ENCODE results near the gene PIK3CB. TPM values are rescaled to one million over a fixed set of nuclear protein-coding genes. Genes with fewer than 3 reads are reported as not detected.
"Not testable (repeated sequence)": the region's sequence is repeated elsewhere in the genome, so short reads cannot be mapped to it uniquely, and the experiment has no call there.

Gene PIK3CB
- total RNA-seq, 1 donor from 2014 or later = 17.6 TPM

DNA sequence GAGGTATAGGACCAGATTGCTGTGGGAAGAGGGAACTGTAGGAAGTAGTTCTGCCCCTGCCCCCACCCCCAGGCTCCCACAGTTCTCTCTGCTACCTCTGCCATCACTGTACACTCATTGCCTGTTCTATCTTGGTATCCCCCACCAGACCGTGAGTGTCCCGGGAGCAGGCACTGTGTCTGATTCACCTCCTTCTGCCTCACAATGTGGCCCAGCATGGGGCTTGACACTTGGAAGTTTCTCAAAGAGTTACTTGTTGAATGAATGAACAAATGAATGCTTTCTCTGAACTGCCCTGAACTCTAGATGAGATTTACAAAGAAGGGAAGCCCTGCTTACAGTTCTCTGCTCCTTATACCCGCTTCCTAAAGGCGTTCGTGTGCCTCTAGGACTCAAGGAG, 27.1 kb upstream of the PIK3CB start:
- no peak overlapping the region for H3K4me3 Mint-ChIP-seq
- H3K27me3 Mint-ChIP-seq = peaks cover 2% of the 10 kb centered on the region
- no peak for DNase-seq
- no peak overlapping the region for H3K27ac Mint-ChIP-seq
- H3K4me1 Mint-ChIP-seq = peaks cover 3% of the 10 kb centered on the region
- no peaks in the 10 kb centered on the region for H3K9me3 Mint-ChIP-seq
- H3K36me3 Mint-ChIP-seq (ENCODE audit: low read depth) = no peaks in the 10 kb centered on the region
- intact Hi-C loops (cut with micrococcal nuclease) = no loop called here

DNA sequence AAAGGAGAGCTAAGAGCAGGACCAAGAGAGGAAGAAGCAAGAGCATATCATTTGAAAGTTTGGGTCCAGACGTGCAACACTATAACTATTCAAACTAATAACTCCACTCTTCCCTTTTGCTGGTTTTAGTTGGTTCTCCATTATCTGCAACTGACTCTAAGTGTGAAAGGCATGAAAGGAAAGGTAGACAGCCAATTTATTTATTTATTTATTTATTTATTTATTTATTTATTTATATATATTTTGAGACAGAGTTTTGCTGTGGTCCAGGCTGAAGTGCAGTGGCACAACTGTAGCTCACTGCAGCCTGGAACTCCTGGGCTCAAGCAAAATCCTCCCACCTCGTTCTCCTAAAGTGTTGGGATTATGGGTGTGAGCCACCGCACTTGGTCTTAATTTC, 22.1 kb upstream of the PIK3CB start:
- DNase-seq = no peak
- Mint-ChIP-seq H3K36me3 (ENCODE audit: low read depth) (no peaks in the 10 kb centered on the region), H3K4me1 (no peaks in the 10 kb centered on the region), H3K4me3 (no peak overlapping the region), H3K27ac (no peak overlapping the region), H3K9me3 (no peaks in the 10 kb centered on the region), H3K27me3 (peaks cover 7% of the 10 kb centered on the region)
- intact Hi-C loops (cut with micrococcal nuclease) = no loop called here

DNA sequence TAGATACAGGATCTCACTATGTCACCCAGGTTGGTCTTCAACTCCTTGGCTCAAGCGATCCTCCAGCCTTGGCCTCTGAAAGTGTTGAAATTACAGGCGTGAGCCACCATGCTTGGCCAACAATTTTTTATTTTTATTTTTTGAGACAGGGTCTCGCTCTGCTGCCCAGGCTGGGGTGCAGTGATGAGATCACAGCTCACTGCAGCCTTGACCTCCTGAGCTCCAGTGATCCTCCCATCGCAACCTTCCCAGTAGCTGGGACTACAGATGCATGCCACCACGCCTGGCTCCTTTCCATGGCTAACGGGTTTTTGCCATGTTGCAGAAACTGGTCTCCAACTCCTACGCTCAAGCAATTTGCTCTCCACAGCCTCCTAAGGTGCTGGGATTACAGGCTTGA, 20.2 kb upstream of the PIK3CB start:
- intact Hi-C loops (cut with micrococcal nuclease) = no loop called here
- no peak overlapping the region for H3K27ac Mint-ChIP-seq
- peaks cover 7% of the 10 kb centered on the region for H3K27me3 Mint-ChIP-seq
- no peak overlapping the region for H3K4me3 Mint-ChIP-seq
- no peak for DNase-seq
- H3K36me3 Mint-ChIP-seq (ENCODE audit: low read depth) = no peaks in the 10 kb centered on the region
- H3K4me1 Mint-ChIP-seq = no peaks in the 10 kb centered on the region
- H3K9me3 Mint-ChIP-seq = no peaks in the 10 kb centered on the region

DNA sequence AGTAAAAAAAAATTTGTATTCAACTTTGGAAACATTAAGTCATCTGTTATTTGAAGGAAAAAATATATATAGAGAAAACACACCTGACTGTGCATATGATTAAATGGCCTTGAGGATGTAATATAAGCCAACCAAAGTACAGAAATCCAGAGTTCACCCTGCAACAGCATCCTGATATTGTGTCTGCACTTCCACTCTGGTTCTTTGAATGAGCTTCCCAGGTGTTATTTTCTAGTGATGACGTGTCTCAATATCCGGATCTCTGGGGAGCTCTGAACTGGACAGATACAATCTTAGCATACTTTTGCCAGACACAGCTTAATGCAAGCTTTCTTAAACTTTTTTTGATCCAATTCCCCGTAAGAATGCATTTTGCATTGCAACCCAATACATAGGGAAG, 19.5 kb upstream of the PIK3CB start:
- Mint-ChIP-seq H3K9me3 (no peaks in the 10 kb centered on the region), H3K4me1 (no peaks in the 10 kb centered on the region), H3K27ac (no peak overlapping the region), H3K27me3 (peaks cover 7% of the 10 kb centered on the region), H3K4me3 (no peak overlapping the region), H3K36me3 (ENCODE audit: low read depth) (no peaks in the 10 kb centered on the region)
- no peak for DNase-seq
- intact Hi-C loops (cut with micrococcal nuclease) = no loop called here

DNA sequence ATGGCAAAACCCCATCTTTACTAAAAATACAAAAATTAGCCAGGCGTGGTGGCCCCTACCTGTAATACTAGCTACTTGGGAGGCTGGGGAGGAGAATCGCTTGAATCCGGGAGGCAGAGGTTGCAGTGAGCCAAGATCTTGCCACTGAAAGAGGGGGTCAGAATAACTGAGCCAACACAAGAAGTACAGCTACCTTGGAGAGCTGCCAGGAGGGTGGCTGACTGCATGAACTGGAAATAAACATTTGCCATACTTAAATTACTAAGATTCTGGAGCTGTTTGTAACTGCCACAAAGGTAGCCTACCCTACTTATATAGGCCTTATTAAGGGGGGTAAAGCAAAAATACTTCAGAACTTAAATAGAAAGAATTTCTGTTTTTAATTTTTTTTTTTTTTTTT, 15.4 kb upstream of the PIK3CB start:
- no peak overlapping the region for H3K27ac Mint-ChIP-seq
- H3K27me3 Mint-ChIP-seq = no peaks in the 10 kb centered on the region
- no peaks in the 10 kb centered on the region for H3K9me3 Mint-ChIP-seq
- intact Hi-C loops (cut with micrococcal nuclease) = no loop called here
- no peak for DNase-seq
- H3K36me3 Mint-ChIP-seq (ENCODE audit: low read depth) = no peaks in the 10 kb centered on the region
- no peaks in the 10 kb centered on the region for H3K4me1 Mint-ChIP-seq
- no peak overlapping the region for H3K4me3 Mint-ChIP-seq

DNA sequence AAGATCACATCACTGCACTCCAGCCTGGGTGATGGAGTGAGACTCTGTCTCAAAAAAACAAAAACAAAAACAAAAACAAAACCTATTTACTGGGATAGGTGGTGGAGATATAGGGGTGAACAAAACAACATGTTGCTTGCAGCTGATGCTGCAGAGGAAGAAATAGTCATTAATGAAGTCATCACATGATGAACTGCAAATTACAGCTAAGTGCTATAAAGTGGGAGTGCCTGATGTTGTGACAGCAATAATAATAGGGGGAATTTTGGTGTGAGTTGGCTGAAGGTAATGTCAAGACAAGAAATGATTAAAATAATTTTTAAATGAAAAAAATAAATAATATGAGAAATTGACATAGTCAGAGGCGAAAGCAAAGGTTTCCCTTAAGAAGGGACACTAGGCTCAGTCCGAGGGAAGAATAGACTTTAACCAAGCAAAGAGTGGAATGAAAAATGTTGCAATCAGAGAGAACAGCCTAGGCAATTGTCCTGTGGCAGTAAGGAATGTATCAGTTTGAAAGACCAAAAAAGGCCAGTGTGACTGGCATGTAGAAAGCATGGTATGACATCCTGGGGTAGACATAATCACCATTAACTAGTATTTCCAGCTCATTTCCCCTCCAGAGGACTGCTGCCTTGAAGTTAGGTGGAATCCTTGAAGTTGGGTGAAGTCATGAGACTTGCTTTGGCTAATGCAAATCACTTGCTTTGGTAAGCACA, 14.7 kb upstream of the PIK3CB start:
- H3K4me3 Mint-ChIP-seq = no peak overlapping the region
- intact Hi-C loops (cut with micrococcal nuclease) = no loop called here
- H3K27me3 Mint-ChIP-seq = no peaks in the 10 kb centered on the region
- H3K27ac Mint-ChIP-seq = no peak overlapping the region
- no peaks in the 10 kb centered on the region for H3K4me1 Mint-ChIP-seq
- no peaks in the 10 kb centered on the region for H3K36me3 Mint-ChIP-seq (ENCODE audit: low read depth)
- no peaks in the 10 kb centered on the region for H3K9me3 Mint-ChIP-seq
- DNase-seq = no peak

DNA sequence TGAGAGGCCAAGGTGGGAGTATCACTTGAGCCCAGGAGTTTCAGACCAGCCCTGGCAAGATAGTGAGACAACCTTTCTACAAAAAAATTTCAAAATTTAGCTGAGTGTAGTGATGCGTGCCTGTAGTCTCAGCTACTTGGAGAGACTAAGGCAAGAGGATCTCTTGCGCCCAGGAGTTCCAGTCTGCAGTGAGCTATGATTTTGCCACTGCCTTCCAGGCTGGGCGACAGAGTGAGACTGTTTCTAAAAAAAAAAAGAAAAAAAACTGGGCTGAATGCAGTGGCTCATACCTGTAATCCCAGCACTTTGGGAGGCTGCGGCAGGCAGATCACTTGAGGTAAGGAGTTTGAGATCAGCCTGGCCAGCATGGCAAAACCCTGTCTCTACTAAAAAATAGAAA, 14.0 kb upstream of the PIK3CB start:
- no peaks in the 10 kb centered on the region for H3K9me3 Mint-ChIP-seq
- intact Hi-C loops (cut with micrococcal nuclease) = no loop called here
- H3K27ac Mint-ChIP-seq = no peak overlapping the region

DNA sequence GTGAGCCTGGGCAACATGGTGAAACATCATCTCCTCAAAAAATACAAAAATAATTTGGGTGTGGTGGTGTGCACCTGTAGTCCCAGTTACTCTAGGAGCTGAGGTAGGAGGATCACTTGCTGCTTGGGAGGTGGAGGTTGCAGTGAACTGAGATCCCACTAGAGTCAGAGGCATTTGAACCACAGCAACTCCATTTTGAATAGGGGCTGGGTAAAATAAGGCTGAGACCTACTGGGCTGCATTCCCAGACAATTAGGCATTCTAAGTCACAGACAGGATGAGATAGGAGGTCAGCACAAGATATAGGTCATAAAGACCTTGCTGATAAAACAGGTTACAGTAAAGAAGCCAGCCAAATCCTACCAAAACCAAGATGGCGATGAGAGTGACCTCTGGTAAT, 12.1 kb upstream of the PIK3CB start:
- DNase-seq; H3K36me3 Mint-ChIP-seq (ENCODE audit: low read depth); H3K4me1 Mint-ChIP-seq; H3K9me3 Mint-ChIP-seq; intact Hi-C loops (cut with micrococcal nuclease); H3K27ac Mint-ChIP-seq; H3K27me3 Mint-ChIP-seq; H3K4me3 Mint-ChIP-seq: not testable (repeated sequence)

More for the DNA sequence above, 14.0 kb upstream of the PIK3CB start:
- Mint-ChIP-seq H3K36me3 (ENCODE audit: low read depth) (no peaks in the 10 kb centered on the region), H3K27me3 (no peaks in the 10 kb centered on the region), H3K4me1 (no peaks in the 10 kb centered on the region), H3K4me3 (no peak overlapping the region)
- DNase-seq = no peak

DNA sequence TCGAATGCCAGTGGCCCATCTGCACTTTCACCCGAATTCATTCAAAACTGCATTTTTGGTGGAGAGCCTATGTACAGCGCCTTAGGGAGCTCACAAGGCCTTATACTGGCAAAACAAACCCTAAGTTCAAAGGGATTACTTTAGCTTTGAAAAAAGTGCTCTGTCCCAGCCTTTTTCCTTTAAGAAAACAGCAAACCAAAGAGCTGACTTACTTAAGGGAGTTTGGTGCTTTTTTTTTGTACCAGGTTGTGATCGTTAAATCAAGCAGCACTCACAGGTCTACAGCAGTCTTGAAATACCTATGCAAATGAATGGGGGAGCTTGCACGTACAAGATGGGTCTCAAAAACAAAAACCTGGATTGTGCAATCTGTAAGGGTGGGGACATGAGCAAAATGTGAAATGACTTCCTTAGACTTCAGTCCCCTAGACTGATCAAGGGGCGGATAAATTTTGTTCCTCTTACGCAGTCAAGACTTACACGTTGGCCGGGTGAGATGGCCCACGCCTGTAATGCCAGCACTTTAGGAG, 11.6 kb upstream of the PIK3CB start:
- Mint-ChIP-seq H3K27ac (no peak overlapping the region), H3K4me1 (no peaks in the 10 kb centered on the region), H3K9me3 (no peaks in the 10 kb centered on the region), H3K4me3 (no peak overlapping the region), H3K27me3 (no peaks in the 10 kb centered on the region), H3K36me3 (ENCODE audit: low read depth) (no peaks in the 10 kb centered on the region)
- no peak for DNase-seq
- intact Hi-C loops (cut with micrococcal nuclease) = no loop called here

DNA sequence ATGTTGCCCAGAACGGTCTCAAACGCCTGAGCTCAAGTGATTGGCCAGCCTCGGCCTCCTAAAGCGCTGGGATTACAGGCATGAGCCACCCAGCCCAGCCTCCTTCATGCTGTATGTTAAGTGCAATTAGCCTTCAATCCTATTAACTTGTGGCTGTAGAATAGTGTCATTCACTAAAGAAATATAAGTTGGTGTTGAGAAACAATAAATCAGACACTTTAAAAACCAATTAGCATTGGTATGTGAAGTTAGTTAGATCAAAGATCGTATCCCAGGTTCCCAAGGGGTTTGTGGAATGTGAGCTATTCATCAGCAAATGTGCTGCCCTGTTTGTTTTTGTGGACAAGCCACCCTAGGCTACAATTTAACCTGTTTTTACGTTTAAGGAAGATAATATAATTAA, 11.0 kb upstream of the PIK3CB start:
- Mint-ChIP-seq H3K27ac (no peak overlapping the region), H3K9me3 (no peaks in the 10 kb centered on the region), H3K4me1 (no peaks in the 10 kb centered on the region), H3K27me3 (no peaks in the 10 kb centered on the region), H3K4me3 (no peak overlapping the region), H3K36me3 (ENCODE audit: low read depth) (no peaks in the 10 kb centered on the region)
- intact Hi-C loops (cut with micrococcal nuclease) = no loop called here
- DNase-seq = no peak

DNA sequence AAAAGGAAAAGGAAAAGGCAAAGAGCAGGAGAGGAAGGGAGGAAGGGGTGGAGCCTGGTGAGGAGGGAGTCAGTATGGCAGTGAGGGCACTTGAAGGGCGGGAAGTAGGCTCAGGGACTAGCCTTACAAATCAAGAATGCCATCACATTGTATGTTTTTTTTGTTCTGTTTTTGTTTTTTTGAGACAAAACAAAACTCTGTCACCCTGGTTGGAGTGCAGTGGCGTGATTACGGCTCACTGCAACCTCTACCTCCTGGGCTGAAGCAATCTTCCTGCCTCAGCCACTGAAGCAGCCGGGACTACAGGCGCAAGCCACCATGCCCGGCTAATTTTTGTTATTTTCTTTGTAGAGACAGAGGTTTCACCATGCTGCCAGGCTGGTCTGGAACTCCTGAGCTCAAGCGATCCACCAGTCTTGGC, 10.5 kb upstream of the PIK3CB start:
- no peaks in the 10 kb centered on the region for H3K9me3 Mint-ChIP-seq
- intact Hi-C loops (cut with micrococcal nuclease) = no loop called here
- DNase-seq = no peak
- no peaks in the 10 kb centered on the region for H3K4me1 Mint-ChIP-seq
- H3K27me3 Mint-ChIP-seq = no peaks in the 10 kb centered on the region
- no peaks in the 10 kb centered on the region for H3K36me3 Mint-ChIP-seq (ENCODE audit: low read depth)
- H3K4me3 Mint-ChIP-seq = no peak overlapping the region
- no peak overlapping the region for H3K27ac Mint-ChIP-seq

DNA sequence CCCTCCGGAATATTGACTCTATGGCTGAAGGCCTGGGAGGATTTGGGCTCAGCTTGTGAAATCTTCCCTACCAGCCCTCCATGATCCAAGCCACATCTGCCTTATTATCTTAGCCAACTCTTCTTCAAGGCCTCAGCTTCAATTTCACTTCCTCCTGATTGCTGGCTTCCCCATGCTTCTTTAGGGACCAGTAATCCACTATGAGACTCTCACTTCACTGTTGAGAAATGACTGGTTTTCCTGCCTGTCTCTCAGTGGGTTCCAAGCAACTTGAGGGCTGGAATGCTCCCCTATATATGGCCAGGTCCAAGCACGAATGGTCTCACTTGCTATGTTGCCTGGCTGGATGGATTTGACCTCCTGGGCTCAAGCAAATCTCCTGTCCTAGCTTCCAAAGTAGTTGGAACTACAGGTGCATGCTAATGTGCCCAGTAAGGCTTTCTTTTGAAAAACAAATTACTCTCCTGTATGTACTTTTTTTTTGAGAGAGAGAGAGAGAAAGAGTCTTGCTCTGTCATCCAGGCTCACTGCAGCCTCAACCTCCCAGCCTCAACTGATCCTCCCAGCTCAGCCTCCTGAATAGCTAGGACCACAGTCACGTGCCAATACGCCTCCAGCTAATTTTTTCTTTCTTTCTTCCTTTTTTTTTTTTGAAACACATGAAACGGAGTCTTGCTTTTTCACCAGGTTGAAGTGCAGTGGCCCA, 7.9 kb upstream of the PIK3CB start:
- Mint-ChIP-seq H3K27me3 (no peaks in the 10 kb centered on the region), H3K27ac (no peak overlapping the region), H3K4me1 (no peaks in the 10 kb centered on the region), H3K9me3 (no peaks in the 10 kb centered on the region), H3K4me3 (no peak overlapping the region), H3K36me3 (ENCODE audit: low read depth) (no peaks in the 10 kb centered on the region)
- no peak for DNase-seq
- intact Hi-C loops (cut with micrococcal nuclease) = no loop called here

DNA sequence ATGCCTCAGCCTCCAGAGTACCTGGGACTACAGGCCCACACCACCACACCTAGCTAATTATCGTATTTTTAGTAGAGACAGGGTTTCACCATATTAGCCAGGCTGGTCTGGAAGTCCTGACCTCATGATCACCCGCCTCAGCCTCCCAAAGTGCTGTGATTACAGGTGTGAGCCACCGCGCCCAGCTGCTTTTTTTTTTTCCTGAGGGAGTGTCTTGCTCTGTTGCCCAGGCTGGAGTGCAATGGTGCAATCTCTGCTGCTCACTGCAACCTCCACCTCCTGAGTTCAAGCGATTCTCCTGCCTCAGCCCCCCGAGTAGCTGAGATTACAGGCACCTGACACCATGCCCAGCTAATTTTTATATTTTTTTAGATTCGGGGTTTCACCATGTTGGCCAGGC, 3.7 kb upstream of the PIK3CB start:
- H3K27me3 Mint-ChIP-seq; H3K4me3 Mint-ChIP-seq; DNase-seq; H3K36me3 Mint-ChIP-seq (ENCODE audit: low read depth); H3K27ac Mint-ChIP-seq; H3K9me3 Mint-ChIP-seq: not testable (repeated sequence)
- H3K4me1 Mint-ChIP-seq = peaks cover 11% of the 10 kb centered on the region
- intact Hi-C loops (cut with micrococcal nuclease) = loop anchor here (10.0 kb wide), 2 partner anchors 144 to 506 kb away; partner anchors contain the start of gene MRPS22

DNA sequence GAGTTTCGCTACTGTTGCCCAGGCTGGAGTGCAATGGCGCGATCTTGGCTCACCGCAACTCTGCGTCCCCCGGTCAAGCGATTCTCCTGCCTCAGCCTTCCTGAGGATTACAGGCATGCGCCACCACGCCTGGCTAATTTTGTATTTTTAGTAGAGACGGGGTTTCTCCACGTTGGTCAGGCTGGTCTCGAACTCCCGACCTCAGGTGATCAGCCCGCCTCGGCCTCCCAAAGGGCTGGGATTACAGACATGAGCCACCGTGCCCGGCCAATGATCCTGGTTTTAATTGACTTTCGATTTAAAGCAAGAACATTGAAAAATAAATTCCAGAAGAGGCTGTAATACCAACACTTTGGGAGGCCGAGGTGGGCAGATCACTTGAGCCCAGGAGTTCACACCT, 1.1 kb upstream of the PIK3CB start:
- not testable (repeated sequence) for H3K27me3 Mint-ChIP-seq; H3K36me3 Mint-ChIP-seq (ENCODE audit: low read depth); H3K9me3 Mint-ChIP-seq; H3K27ac Mint-ChIP-seq; DNase-seq; H3K4me3 Mint-ChIP-seq
- peaks cover 20% of the 10 kb centered on the region for H3K4me1 Mint-ChIP-seq
- intact Hi-C loops (cut with micrococcal nuclease) = loop anchor here (2.0 to 10.0 kb wide), 4 partner anchors 141 to 661 kb away; partner anchors contain the start of genes CEP70, DBR1 and MRPS22
